Fibroblast of mammary gland (primary cell): ENCODE measurements around the gene DNTT.

Experiments used
- DNase-seq: peaks from one replicate; pipeline ENCODE4 v3.0.0-alpha.2; 2010; ENCODE audit warnings: low read depth
- H3K4me3 ChIP-seq: 2 replicates; pipeline ENCODE4 v1.5.1; 2011; ENCODE audit warnings: low read depth, mild to moderate bottlenecking, low read length, moderate library complexity; ENCODE audit not compliant: control insufficient read depth
- TF ChIP-seq, protein P1 (sequence below): conservative IDR thresholded peaks from 2 replicates; pipeline ENCODE4 v1.5.1; 2011; ENCODE audit warnings: low read depth, low read length, inconsistent platforms; ENCODE audit not compliant: control insufficient read depth, insufficient read depth

The DNTT gene

DNA sequence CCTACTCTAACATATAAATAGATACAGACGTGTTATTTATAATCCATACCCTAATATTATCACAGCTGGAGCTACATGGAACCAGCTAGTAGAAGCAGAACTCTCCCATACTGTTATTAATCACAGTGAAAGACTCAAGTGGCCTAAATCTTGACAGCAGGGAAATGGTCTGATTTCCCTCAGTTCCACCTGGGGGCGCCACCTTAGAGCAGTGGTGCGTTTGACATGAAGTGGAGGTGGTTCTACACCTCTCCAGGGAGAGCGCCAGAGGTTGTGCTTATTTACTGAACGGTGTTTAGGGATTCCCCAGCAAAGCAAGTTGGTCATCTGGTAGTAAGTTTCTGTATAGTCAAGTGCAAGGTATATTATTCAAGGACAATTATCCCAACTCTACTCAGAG lies 17.6 kb downstream of the DNTT start:
- TF ChIP-seq, protein P1, sequence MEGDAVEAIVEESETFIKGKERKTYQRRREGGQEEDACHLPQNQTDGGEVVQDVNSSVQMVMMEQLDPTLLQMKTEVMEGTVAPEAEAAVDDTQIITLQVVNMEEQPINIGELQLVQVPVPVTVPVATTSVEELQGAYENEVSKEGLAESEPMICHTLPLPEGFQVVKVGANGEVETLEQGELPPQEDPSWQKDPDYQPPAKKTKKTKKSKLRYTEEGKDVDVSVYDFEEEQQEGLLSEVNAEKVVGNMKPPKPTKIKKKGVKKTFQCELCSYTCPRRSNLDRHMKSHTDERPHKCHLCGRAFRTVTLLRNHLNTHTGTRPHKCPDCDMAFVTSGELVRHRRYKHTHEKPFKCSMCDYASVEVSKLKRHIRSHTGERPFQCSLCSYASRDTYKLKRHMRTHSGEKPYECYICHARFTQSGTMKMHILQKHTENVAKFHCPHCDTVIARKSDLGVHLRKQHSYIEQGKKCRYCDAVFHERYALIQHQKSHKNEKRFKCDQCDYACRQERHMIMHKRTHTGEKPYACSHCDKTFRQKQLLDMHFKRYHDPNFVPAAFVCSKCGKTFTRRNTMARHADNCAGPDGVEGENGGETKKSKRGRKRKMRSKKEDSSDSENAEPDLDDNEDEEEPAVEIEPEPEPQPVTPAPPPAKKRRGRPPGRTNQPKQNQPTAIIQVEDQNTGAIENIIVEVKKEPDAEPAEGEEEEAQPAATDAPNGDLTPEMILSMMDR = no peak

DNA sequence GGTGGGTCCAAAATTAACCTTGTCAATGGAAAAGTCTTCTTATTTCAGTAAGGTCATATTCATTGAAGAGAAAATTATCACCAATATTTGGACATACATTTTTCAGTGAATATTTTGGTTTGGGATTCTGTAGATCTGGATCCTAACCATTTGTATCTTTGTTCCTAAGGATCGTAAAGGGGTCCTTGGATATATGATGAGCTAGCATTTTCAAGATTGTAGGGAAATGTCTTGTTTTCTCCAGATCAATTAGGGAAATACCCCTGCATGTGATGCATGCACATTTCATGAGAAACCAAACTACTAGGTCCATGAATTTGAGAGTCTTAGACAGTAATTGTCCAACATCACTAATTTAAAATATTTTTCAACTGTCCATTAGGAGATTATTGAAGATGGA lies 18.0 kb downstream of the DNTT start:
- DNase-seq = no peak
- TF ChIP-seq, protein P1 = no peak
- no peak overlapping the region for H3K4me3 ChIP-seq

More for the DNA sequence above, 17.6 kb downstream of the DNTT start:
- H3K4me3 ChIP-seq = no peak overlapping the region
- no peak for DNase-seq

DNA sequence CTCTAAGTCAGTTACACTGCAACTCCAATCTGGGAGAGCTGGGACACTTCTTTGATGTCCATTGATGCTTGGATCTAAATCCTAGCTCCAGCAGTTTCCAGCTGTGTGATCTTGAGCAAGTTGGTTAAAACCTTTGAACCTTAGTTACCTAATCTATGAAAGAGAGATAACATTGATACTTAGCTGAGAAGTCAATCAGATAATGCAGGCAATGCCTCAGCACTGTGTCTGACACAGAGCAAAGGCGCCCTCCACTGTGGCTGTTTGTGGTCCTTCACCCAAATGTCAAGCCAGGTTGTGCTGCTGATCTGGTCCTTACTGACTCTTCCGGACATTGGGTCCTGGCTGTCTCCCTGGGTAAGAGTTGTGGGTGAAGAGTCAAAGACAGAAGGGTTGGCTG lies 20.2 kb downstream of the DNTT start:
- DNase-seq = no peak
- TF ChIP-seq, protein P1 = no peak
- no peak overlapping the region for H3K4me3 ChIP-seq

DNA sequence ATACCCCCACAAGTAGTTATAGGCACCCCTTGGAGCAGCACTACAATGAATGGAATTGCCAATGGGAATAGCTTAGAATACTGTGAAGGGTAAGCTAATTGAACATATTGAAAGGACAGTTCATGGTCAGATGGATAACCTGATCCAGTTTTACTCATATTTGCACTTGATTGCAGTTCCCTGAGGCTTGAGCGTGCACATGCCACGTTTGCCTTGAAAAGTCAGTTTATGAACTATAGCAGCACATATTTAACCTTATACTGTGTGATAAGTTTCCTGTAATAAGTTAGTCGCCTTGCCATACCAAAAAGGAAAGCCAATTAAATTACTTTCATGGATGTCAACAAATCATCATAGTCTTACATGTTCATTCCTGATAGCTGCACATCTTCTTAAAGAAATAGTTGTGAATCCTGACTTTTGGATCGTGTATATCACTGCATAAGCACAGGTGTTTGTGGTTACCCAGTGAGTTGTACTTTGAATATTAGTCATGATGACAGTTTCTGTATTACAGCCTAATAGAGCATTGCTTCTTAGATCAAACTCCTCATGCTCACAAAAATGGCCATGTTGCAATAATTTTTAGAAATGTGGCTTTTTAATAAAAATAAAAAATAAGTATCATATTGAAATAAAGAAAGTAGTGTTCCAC lies 21.6 kb downstream of the DNTT start:
- TF ChIP-seq, protein P1 = no peak
- DNase-seq = no peak
- no peak overlapping the region for H3K4me3 ChIP-seq

DNA sequence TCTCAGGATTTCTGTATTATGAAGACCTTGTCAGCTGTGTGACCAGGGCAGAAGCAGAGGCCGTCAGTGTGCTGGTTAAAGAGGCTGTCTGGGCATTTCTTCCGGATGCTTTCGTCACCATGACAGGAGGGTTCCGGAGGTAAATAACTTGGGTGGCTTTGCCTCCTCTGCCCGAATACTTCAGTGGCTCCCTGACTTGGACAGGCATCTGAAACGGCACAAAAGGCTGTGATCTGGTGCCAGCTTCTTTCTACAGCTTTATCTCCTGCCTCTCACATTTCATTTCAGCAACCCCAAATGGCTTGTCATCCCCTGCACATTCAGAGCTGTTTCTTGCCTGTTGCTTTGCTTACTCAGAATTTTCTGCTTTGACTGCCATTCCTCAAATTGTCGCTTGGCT lies 23.2 kb downstream of the DNTT start:
- TF ChIP-seq, protein P1 = no peak

DNA sequence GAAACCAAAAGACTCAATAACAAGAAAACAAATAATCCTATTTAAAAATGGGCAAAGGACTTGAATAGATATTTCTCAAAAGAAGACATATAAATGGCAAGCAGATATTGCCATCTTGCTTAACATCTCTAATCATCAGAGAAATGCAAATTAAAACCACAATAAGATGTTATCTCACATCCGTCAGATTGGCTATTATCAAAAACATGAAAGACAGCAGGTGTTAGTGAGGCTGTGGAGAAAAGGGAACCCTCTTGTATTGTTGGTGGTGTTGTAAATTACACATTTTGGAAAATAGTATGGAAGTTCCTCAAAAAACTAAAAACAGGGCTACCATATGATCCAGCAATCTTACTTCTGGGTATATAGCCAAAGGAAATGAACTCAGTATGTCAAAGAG lies 28.9 kb downstream of the DNTT start:
- H3K4me3 ChIP-seq = no peak overlapping the region
- no peak for DNase-seq
- TF ChIP-seq, protein P1 = no peak

More for the DNA sequence above, 23.2 kb downstream of the DNTT start:
- H3K4me3 ChIP-seq = no peak overlapping the region
- no peak for DNase-seq
